ENCODE results near the gene STUM. TPM values are rescaled to one million over a fixed set of nuclear protein-coding genes. Genes with fewer than 3 reads are reported as not detected.
A peak's percentile ranks its signal among the peaks of the same experiment; 100 is the strongest.
"Not testable (repeated sequence)": the region's sequence is repeated elsewhere in the genome, so short reads cannot be mapped to it uniquely, and the experiment has no call there.

Gene STUM
- total RNA-seq, 1 donor from 2014 or later, result 1.7 TPM

DNA sequence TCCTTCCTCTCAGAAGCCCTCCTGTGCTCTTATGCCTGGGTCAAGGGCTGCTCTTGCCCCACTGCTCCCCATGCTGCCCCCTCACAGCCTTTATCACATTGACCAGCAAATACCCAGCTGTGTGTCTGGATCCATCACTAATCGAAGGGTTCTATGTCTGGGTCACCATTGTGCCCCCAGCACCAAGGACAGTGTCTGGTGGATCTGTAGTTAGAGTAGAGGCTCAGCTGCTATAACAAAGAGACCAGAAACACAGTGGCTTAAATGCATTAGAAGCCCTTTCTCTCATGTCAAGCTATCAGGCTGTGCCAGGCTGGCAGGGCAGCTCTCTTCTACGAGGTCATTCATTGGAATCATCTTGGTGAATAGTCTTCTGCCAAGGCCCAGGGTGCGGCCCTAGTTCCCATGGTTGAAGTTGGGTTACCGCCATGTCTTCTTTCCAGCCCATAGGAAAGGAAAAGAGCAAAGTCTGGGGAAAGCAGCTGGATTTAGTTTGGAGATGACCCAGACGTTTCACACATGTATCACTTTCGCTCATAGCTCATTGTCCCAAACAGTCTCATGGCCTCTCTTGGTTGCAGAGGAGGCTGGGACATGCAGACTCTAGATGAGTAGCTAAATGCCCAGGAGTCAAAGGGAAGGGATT is 32.2 kb downstream of the STUM start:
- no peak for DNase-seq (ENCODE audit: low spot score)

GRCh38 chr1:226581650-226582330 is 33.2 kb downstream of the STUM start:
- DNase-seq (ENCODE audit: low spot score), result no peak

- no peak for DNase-seq (ENCODE audit: low spot score)
Observed at GRCh38 chr1:226582966-226583365, 34.4 kb downstream of the STUM start.

DNA sequence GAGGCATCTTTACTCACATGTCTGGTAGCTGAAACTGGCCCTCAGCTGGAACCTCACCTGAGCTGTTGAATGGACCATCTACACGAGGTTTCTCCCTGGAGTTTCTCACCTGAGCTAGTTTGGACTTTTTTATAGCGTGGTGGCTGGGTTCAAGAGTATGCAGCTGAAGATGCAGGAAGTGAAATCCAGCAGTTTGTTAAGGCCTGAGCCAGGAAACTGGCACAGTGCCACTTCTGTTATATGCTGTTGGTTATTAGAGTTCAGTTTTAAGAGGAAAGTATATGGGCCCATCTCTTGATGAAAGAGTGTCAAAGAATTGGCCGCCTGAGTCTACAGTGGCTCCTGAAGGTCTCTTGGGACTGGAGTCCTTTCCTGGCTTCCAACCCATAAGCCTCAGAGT is 35.6 kb downstream of the STUM start:
- DNase-seq (ENCODE audit: low spot score), result no peak

DNA sequence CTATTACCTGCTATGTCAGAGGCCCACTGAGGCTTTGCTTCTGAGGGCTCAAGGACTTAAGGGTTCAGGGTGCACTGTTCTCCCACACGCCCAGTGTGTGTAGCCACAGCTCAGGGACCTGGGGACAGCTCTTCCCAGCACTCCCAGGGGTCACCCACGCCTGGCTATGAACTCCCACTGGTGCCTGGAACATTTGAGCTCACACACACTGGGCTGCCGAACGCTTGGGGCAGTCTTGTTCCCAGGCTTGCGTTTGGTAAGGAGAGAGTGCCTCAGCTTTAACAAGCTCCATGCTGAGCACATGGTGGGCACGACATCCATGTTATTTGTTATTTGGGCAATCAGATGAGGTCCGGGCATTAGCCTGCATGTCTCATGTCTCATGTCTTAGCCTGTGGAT is 37.6 kb downstream of the STUM start:
- DNase-seq (ENCODE audit: low spot score), result no peak

DNA sequence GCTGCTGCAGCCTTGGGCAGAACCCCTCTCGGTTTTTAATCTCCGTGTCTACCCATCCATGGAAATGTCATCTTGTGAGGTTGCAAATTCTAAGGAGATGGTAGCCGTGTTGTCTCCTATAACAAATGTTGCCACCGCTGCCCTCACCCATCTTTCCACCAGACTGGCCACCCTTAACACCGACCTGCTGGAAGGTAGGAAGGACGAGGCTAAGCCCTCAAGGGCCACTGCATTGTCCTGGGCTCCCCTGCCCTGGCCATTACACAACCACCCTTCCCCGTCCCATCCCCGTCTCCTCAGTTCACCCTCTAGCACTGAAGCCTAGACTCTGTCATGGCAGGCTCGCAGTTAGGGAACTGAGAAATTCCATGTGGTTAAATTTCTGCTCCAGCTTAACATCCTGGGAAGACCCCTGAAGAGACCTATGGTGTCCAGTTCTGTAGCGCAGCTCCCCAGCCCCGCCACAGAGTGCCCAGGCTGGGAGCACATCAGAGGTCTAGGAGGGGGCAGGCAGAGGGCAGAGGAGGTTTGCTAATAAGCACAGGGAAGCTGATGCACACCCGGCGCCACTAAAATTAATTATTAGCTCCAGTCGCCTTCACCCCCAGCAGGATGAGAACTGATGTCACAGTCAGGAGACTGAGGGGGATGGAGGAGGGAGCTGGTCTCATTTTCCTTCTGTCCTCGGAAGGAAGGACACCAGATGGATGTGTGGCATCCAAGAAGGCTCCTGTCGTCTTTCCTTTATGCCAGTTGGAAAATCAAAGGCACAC is 38.3 kb downstream of the STUM start:
- DNase-seq (ENCODE audit: low spot score), result no peak

GRCh38 chr1:226588484-226588883 is 39.9 kb downstream of the STUM start:
- DNase-seq (ENCODE audit: low spot score), result peak; percentile 28

- peak; percentile 82 for DNase-seq (ENCODE audit: low spot score)
Observed at GRCh38 chr1:226589008-226589733, 40.6 kb downstream of the STUM start.

DNA sequence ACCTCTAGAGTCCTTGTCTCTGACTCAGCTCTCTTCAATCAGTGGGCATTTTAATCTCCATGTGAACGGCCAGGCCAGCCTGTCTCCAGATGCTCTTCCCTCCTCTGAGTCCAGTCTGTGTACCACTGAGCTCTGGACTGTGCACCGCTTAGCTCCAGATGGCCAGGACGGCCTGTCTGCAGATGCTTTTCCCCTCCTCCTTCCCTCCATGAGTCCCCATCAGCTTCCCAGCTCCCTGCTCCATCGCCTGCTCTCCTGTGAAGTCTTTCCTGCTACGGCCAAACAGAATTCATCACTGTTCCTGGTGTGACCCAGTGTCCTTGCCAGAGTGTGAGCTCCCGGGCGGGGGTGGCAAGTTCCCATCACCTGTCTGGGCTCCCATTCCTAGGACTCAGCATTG is 42.0 kb downstream of the STUM start:
- DNase-seq (ENCODE audit: low spot score), result no peak

DNA sequence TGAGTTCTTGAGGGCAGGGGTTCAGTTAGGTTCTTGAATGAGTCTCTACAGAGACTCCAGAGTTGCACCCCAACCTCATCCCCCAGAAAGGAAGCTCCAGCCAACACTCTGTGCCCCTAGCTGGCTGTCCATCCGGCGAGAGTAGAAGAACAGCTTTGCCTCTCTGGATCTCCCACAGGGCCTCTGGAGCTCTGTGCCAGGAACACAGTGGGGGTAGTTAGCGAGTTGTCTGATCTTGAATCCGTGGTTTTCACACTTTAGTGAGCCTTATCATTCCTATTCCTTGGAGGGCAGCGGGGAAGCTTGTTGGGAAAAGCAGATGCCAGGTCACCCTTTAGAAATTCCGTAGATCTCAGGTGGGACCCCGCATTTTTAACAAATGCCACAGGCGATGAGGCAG is 45.0 kb downstream of the STUM start:
- DNase-seq (ENCODE audit: low spot score), result no peak

DNA sequence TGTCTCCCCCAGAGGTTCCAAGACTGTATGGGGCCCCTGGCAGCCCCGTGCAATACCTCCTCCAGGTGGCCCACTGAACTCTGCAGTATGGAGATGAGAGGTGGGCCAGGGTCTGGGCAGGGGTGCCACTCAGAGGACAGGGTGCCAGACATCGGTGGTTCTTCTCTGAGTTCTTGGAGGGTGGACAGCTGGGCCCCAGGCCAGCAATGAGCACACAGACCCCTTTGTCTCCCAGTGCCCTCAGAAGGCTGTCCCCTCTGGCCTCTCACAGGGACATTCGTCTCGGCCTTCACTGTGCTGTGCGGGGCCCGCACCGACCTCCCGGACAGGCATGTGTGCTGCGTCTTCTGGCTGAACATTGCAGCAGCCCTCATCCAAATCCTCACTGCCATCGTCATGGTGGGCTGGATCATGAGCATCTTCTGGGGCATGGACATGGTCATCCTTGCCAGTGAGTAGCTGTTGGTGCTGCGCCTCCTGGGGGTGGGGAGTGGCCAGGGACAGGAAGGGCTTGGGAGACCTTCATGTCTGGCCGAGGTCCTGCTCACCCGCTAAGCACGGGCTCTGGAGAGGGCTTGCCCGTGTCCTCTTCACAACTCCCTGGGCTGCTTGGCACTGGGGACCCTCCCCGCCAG is 48.1 kb downstream of the STUM start:
- no peak for DNase-seq (ENCODE audit: low spot score)

- DNase-seq (ENCODE audit: low spot score), result no peak
Observed at GRCh38 chr1:226597616-226598454, 49.3 kb downstream of the STUM start.

DNA sequence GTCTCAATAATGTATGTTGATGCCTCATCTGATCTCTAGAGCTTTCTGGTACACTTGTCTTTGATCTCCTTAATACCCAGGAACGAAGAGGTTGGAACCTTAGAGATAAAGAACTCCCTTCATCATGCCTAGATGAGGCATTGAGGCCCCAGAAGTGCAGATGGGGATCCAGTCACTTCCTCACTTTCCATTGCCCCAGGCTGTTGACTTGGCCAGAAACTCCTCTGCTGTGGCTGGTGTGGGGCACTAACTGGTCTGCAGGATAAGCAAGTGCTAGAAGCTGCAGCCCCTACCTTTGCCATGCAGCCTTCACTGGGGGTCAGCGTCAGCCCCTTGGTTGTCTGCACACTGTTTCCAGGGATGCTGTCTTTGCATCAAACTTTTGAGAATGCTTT is 49.9 kb downstream of the STUM start:
- DNase-seq (ENCODE audit: low spot score), result no peak

DNA sequence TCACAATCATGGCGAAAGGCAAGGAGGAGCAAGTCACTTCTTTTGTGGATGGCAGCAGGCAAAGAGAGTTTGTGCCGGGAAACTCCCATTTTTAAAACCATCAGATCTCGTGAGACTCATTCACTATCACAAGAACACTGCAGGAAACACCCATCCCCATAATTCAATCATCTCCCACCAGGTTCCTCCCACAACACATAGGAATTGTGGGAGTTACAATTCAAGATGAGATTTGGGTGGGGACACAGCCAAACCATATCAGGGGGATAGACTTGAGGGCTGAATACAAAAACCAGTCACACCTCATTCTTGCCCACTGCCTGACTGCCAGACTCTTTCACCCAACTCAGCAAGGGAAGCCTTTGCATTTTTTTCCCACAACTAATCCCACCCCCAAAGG is 50.4 kb downstream of the STUM start:
- not testable (repeated sequence) for DNase-seq (ENCODE audit: low spot score)

DNA sequence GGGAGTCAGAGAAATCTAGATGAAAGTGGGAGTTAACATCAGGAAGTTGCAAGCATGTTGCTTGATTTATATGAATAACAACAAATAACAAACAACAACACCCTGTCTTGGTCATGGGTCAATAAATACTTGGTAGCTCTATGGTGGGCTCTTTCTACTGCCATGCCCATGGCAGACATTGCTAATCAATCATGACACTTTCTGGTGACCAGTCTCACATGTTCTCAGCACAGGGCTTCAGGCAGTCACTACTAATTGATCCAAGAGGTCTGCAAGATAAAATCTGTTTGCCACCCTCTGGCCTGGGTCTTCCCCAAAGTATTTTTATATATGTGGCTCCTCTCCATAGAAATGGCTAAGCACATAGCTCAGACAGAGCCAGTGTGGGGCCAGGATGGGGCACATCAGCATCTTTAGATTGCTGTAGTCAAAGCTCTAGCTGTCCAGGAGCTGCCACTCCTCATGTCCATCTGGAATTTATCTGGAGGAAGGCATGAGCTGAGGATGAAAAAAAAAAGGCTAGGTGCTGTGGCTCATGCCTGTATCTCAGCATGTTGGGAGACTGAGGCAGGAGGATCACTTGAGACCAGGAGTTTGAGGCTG is 51.2 kb downstream of the STUM start:
- DNase-seq (ENCODE audit: low spot score), result no peak

GRCh38 chr1:226600254-226600653 is 51.7 kb downstream of the STUM start:
- no peak for DNase-seq (ENCODE audit: low spot score)

DNA sequence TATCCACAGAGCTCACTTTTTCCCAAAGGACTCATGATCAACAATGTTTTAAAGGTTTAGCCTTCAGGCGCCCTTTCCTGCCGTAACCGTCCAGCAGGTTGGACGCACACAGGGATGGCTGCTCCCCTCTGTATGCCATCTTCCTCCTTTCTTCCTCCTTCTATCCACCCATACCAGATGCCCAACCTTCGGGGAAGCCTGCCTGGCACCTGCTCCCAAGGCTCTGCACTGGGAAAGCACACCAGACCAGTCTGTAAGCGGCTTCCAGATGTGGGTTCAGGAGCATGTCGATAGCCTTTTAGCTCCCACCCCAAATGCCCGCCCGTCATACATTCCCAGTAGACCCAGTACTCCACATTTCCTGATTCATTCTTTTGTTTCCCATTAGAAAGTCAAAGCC is 52.9 kb downstream of the STUM start:
- DNase-seq (ENCODE audit: low spot score), result no peak

DNA sequence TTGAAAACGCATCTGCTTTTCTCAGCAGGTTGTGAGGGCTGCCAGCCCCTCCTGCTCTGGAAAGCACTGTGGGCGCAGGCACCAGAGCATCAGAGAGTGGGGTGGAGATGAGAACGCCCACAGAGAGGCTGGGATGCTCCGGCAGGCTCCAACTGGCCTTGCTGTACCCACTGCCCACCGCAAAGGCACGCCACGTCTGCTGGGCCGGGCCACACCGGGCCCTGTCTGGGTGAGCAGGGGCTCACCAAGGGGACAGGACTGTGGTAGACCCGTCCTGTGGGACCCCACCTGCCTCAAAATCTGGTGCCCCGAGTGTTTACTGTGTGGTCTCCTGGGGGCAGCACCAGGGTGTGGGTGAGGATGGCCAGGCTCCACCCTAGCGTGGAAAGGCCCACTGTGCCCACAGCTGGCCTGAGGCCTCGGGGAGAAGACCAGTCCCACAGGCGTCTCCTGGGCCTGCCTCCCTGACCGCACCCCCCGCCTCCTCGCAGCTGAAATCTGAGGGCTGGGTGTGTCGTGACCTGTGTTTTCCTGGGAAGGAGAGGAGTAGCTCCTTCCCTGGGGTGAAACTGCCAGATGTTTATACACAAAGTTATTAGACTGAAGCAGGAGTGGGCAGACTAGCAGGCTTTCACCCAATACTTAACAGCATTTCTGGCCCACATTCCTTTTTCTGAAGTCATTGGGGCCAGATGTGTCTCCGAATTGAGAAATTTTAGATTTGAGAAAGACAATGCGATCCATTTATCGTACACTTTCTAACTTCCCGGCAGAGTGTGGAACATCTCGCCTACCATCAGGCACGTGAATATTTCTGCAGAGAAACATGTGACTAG is 53.8 kb downstream of the STUM start:
- peak; percentile 75 for DNase-seq (ENCODE audit: low spot score)
